RKO (cell line): Measurements from ENCODE around the gene NRIP1.

Source experiments
- DNase-seq: peaks from one replicate; pipeline ENCODE4 v3.0.0-alpha.2; 2016; ENCODE audit warnings: low spot score

The NRIP1 gene

DNA sequence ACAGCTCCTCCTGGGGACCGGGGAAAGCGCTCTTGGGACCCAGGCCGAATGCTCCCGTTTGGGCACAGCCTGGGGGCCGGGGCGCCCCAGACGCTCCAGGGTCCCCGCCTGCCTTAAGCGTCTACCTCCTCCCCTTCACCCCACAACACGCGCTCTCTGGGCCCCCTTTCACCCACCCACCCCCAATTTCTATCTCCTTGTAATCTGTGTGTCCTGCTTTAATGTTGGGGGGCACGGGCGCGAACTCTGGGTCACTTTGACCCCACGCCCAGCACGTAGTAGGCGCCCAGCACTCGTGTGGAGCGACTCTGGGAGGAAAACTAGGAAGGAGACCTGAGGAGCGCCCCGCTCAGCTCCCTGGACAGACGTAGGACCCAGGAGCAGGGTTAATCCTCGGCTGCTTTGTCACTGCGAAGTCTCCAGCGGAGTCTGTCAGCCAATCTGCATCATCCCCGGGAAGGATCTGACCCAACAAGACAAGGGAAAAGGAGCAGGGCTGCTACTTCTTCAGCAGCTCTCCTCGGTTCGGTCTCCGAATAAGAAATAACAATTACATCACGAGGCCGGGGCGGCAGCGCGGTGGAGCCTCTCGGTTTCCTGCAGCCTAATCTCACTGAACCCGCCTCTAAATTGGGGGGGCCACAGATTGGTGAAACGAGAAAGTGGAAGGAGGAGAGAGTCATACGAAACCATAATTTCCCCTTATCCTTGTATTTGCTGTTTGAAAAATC is 757 bp upstream of the NRIP1 start:
- peak; percentile 49 for DNase-seq

DNA sequence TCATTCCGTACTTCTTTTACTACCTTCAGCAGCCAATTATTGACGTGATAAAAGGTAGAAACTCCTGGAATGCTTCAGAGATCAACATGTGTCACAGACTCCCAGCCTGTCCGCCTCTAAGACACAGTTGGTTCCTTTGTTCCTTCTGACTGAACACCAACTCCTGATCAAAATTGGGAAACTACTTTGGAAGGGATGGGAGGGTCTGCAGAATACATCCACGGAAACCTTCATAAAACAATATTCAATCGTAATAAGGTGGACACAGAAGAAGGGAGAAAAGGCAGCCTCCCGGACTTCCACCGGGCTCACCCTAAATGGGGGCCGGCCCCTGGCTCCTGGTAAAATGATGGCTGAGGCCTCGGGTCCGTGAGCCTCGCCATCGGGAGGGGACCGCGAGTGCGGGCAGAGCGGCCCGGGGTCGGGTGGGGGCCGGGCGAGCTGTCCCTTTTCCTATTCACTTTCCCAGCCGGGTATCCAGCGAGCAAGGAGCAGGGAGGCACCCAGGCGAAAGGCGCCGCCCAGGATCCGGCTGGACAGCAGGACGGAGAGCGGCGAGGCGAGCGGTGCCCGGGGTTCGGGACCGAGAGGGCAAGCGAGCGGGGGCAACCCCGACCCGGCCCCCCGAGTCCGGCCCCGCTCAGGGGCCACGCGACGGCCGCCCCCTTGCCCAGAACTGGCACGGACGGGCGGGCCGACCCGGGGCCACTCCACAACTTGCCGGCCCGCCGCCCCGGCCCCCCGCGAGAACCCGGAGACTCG is 805 bp downstream of the NRIP1 start:
- peak; percentile 34 for DNase-seq

DNA sequence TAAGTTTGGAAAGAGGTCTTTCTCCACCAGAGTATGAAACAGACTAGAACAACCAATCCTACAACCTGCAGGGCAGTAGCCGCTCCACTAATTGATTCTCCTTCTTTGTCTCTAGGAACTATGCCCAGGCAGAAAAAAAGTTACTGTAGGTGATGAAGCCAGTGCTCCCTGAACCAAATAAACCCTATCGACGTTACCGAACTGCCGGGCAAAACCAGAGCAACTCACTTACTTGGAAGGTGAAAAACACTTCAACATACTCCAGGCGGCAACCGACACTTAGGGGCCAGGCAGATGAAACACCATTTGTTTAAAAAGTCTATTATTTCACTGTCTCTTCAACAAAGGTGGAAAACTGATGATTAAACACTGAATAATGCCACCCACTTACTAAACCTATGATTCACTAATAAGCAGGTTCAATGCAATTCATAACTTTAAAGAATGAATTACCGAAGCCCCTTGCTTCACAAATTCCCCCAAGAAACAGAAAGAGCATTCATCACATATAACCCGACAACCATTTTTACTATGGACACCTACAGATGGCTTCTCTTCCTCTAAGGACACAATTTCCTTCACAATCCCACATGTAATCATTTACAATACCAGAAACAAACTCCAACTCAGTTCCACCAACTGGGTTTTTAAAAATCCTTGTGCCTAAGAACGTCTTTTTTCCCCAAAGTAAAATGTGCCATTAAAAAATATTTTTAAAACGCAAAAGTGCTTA is 1.6 kb downstream of the NRIP1 start:
- DNase-seq, result peak; percentile 30

DNA sequence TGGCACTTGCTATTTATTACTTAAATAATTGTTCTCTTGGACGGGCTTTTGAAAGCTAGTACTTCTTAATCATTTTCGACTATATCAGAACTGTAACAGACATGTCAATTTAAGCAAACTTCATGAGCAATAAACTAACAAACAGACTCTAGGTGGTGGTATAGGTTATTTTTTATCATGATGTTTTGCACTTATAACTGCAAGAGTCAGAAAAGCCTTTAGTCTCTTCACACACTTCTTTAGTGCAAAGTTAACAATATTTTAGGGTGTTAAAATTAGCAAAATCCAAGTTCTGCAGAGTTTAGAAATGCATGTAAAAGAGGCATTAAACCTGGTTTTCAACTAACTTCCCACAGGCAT is 2.2 kb downstream of the NRIP1 start:
- peak; percentile 27 for DNase-seq

DNA sequence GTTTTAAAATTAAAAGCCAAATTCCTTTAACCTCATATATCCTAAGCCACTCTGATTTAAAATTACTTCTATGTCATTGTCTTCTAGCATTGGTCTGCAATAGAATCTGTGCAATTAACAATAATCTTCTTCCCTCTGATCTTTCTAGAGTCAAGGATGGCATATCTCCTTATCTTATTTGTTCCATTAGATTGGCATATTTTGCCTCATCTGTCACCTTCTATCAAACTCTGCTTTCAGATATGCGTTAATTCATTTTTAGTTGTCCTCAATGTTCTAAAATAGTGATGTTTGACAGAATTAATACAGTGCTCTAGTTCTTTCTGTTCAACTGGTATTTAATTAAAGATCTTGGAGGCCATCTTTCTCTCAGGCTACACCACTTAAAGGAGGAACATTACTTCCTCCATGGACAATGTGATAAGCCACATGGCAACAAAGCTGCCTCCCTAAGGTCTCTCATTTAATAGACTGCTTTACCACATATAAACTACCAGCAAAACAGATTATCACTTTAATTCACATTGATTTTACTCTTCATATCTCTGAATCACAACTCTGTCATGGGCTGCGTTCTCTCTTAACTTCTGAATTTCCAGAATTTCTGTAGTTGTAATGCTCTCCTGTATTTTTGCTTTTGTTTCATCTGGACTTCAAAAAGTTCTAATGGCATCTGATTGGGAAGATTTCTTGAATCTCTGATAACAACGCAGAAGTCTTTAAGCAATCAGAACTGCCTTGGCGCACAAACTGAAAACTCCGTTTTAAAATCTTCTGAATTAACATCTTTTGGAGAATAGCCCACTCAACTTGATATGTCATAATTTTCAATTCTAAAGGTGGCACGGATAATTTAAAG is 2.8 kb downstream of the NRIP1 start:
- no peak for DNase-seq

GRCh38 chr21:15061279-15061678 is 3.5 kb downstream of the NRIP1 start:
- DNase-seq, result no peak

- no peak for DNase-seq
These were observed 4.1 kb downstream of the NRIP1 start for GRCh38 chr21:15060543-15061175.

- DNase-seq, result no peak
These were observed 5.4 kb downstream of the NRIP1 start for GRCh38 chr21:15059397-15059796.

DNA sequence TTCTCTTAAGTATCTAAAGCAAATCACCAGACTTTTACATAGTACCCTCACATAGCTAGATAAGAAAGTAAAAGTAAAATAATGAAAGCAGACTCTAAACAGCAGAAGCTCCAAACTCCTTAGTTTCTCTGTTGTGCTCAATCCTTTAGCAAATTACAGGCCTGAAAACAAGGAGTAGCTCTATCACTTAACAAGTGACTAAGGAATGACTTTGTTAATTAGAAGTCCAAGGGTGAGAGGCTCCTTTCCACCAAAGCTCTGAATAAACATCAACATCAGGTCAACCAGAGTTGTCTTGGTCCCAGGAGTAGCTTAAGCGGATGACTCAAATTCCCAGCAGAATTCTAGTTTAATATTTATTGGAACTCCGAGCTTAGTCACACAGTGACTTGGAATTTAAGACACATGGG is 5.9 kb downstream of the NRIP1 start:
- peak; percentile 5 for DNase-seq

DNA sequence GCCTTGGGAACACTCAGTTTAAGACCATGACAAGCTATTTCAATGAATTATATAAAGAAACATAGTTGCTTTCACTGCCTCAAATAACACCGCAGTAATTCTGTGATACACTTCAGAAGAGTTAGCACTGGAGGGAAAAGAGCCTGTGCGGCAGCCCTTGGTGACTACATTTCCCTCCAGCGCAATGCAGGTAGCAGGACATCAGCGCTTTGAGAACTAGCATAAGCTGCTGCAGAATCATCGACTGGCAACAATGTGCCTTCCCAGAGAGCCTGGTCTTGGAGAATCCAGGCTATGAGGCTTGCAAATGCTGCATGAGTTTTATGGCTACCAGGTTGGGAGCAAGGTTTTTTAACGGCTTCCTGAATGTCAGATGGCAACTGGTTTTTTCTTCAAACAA is 7.5 kb downstream of the NRIP1 start:
- no peak for DNase-seq

DNA sequence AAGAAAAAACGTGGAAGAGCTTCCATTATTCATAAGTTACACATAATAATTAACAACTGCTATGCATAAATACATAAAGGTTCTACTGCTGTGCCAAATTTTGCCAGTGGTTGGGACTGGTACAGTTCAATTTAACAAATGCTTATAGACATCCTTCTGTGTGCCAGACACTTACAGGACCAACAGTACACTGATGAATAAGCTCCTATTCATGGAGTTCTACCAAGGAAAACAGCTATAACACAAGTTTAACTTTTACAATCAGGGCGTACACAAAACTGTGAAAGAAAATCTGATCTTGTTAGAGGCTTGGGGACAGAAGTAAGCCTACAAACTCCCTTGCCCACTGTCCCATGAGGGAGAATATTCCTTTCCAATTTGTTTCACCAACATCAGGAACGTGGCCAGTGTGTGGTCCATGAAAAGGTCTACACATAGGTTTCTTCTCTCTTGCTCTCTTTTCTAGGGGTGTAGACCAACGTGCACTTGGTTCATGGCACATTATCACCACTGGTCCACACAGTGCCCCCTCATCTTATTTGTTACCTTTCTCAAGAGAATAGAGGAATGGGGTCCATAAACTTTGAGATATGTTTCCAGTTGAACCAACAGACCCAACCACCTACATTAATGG is 10.1 kb downstream of the NRIP1 start:
- DNase-seq, result no peak

GRCh38 chr21:15054089-15054488 is 10.7 kb downstream of the NRIP1 start:
- DNase-seq, result no peak

- DNase-seq, result no peak
These were observed 11.3 kb downstream of the NRIP1 start for GRCh38 chr21:15053500-15053899.

GRCh38 chr21:15052459-15052763 is 12.4 kb downstream of the NRIP1 start:
- DNase-seq, result no peak

DNA sequence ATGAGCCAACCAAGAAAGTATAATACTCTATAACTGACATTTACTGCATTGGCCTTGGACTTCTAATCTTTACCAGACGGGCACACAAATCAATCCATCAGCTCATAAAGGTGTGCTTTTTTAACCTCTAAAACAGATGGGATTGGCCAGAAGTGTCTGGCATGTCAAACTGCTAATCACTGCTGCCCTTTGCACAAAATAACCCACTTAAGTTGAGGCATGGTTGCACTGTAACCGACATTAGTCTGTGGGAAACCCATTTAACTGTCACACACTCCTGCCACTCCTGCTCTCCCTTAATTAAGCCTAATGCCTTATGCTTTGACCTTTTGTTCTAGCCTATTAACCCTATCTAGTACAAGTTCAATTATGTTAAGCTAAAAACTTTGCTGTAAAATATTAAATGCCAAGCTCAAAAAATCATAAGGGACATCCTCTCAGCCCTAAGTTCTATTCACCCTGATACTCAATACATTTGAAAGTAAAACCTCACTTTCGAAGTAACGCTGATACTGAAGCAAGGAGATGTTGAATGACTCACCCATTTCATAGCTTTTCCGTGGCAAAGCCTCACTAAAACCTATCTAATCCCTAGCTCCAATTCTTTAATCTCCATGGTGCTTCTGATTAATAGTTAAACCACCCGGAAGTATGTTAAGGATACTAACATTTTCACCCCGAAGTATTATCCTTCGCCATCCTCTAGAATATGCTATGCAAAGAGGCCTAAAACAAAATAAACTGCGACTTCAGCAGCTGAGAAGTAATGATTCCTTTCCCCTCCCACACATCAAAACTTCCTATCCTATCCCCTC is 12.9 kb downstream of the NRIP1 start:
- DNase-seq, result no peak

- DNase-seq, result no peak
These were observed 14.0 kb downstream of the NRIP1 start for GRCh38 chr21:15050568-15051377.

GRCh38 chr21:15045017-15045416 is 19.8 kb downstream of the NRIP1 start:
- DNase-seq, result no peak

- DNase-seq, result no peak
These were observed 22.3 kb downstream of the NRIP1 start for GRCh38 chr21:15042531-15042930.

GRCh38 chr21:15039607-15040299 is 25.0 kb downstream of the NRIP1 start:
- DNase-seq, result no peak
